Cardiac muscle cell (in vitro differentiated cells and primary cell): Measurements from ENCODE around the gene THBS3. TPM values are rescaled to one million over a fixed set of nuclear protein-coding genes. Genes with fewer than 3 reads are reported as not detected.
A peak's percentile ranks its signal among the peaks of the same experiment; 100 is the strongest.
"Not testable (repeated sequence)": the region's sequence is repeated elsewhere in the genome, so short reads cannot be mapped to it uniquely, and the experiment has no call there.

Experiments used
- DNase-seq, 2 donors: peaks; one replicate each; pipeline versions ENCODE4 v3.0.0 to v3.0.0-alpha.2; 2010 to 2017; ENCODE audit warnings: low read depth in 1 of 2, low spot score in 1 of 2
- H3K27ac ChIP-seq: fragments of 200-600 bp; sonication (generic); 2 replicates; pipeline ENCODE4 v1.5.1; 2016
- H3K27me3 ChIP-seq: fragments of 200-600 bp; sonication (generic); 2 replicates; pipeline ENCODE4 v1.6.0; 2016; ENCODE audit warnings: control low read depth
- H3K36me3 ChIP-seq: fragments of 200-600 bp; sonication (generic); 2 replicates; pipeline ENCODE4 v1.5.1; 2016; ENCODE audit warnings: control low read depth
- H3K4me1 ChIP-seq: fragments of 200-600 bp; sonication (generic); 2 replicates; pipeline ENCODE4 v1.8.1; 2017; ENCODE audit warnings: low read depth, mild to moderate bottlenecking, mixed run types
- H3K4me3 ChIP-seq: fragments of 200-600 bp; sonication (generic); 2 replicates; pipeline ENCODE4 v1.5.1; 2016; ENCODE audit warnings: mild to moderate bottlenecking
- H3K9me3 ChIP-seq: fragments of 200-600 bp; sonication (generic); 2 replicates; pipeline ENCODE4 v1.5.1; 2017; ENCODE audit warnings: low read depth, mild to moderate bottlenecking, control low read depth
- CTCF ChIP-seq: IDR thresholded peaks from 2 replicates; pipeline ENCODE4 v1.5.1; 2012; ENCODE audit warnings: low read depth, mild to moderate bottlenecking, low read length
- polyA plus RNA-seq: library from polyadenylated mRNA; unstranded; fragments of >200 nt; fragmentation: Nextera tagmentation; extraction: Ambion mirVana; gene quantifications from 2 replicates; pipeline ENCODE4 v1.2.1, GENCODE V29; 2016
- total RNA-seq: library from RNA; depleted of rRNA; stranded (reverse); fragments of >200 nt; gene quantifications from 2 replicates; pipeline ENCODE4 v1.2.3, GENCODE V29; 2016

THBS3 gene
- total and polyA plus RNA-seq, 2 experiments from 2014 or later, result 9.4 to 14.2 TPM

GRCh38 chr1:155219592-155220031, 11.9 kb upstream of the THBS3 start:
- peak; percentile 40 to 55 for DNase-seq
- H3K27ac ChIP-seq, result peak overlapping the region; percentile 23
- TF ChIP-seq CTCF, result no peak
- no peak overlapping the region for H3K4me3 ChIP-seq
- H3K4me1 ChIP-seq, result peaks cover 8% of the 10 kb centered on the region
- H3K27me3 ChIP-seq, result no peaks in the 10 kb centered on the region
- no peaks in the 10 kb centered on the region for H3K9me3 ChIP-seq
- H3K36me3 ChIP-seq, result no peaks in the 10 kb centered on the region

GRCh38 chr1:155218854-155219591, 11.3 kb upstream of the THBS3 start:
- Histone ChIP-seq H3K27me3 (no peaks in the 10 kb centered on the region), H3K9me3 (no peaks in the 10 kb centered on the region), H3K4me1 (peaks cover 8% of the 10 kb centered on the region), H3K36me3 (no peaks in the 10 kb centered on the region), H3K4me3 (peak overlapping the region; percentile 22), H3K27ac (peak overlapping the region; percentile 45)
- peak; percentile 79 for DNase-seq
- TF ChIP-seq CTCF, result no peak

GRCh38 chr1:155214702-155215101, 7.0 kb upstream of the THBS3 start:
- H3K36me3 ChIP-seq, H3K4me1 ChIP-seq, DNase-seq: not testable (repeated sequence)

GRCh38 chr1:155212051-155212440, 4.3 kb upstream of the THBS3 start:
- H3K4me3 ChIP-seq, H3K36me3 ChIP-seq, H3K9me3 ChIP-seq, H3K27me3 ChIP-seq, H3K27ac ChIP-seq, DNase-seq: not testable (repeated sequence)
- H3K4me1 ChIP-seq, result peaks cover 17% of the 10 kb centered on the region

More at GRCh38 chr1:155214702-155215101, 7.0 kb upstream of the THBS3 start:
- not testable (repeated sequence) for H3K4me3 ChIP-seq, H3K9me3 ChIP-seq, H3K27ac ChIP-seq, H3K27me3 ChIP-seq

GRCh38 chr1:155211381-155212050, 3.8 kb upstream of the THBS3 start:
- not testable (repeated sequence) for H3K36me3 ChIP-seq, H3K9me3 ChIP-seq, H3K4me3 ChIP-seq, H3K27ac ChIP-seq, H3K27me3 ChIP-seq
- peak in 1 of 2 donors; percentile 59 for DNase-seq
- peaks cover 20% of the 10 kb centered on the region for H3K4me1 ChIP-seq

GRCh38 chr1:155210314-155211104, 2.8 kb upstream of the THBS3 start:
- H3K27ac ChIP-seq, result no peak overlapping the region
- peaks cover 20% of the 10 kb centered on the region for H3K4me1 ChIP-seq
- DNase-seq, result no peak
- no peaks in the 10 kb centered on the region for H3K36me3 ChIP-seq
- no peaks in the 10 kb centered on the region for H3K9me3 ChIP-seq
- H3K4me3 ChIP-seq, result no peak overlapping the region
- TF ChIP-seq CTCF, result no peak
- H3K27me3 ChIP-seq, result no peaks in the 10 kb centered on the region
